ENCODE measurements around the gene NOP56.

The NOP56 gene

GRCh38 chr20:2624190-2624589 lies 28.2 kb upstream of the NOP56 start:
- no peak overlapping the region for H3K4me3 ChIP-seq (ENCODE audit: low read length)
- no peak for TF ChIP-seq ZNF274 (IDR thresholded peaks at IDR 0.05; ENCODE audit: low read depth, low read length)

GRCh38 chr20:2625062-2625461 lies 27.4 kb upstream of the NOP56 start:
- no peak for TF ChIP-seq ZNF274 (IDR thresholded peaks at IDR 0.05; ENCODE audit: low read depth, low read length)
- no peak overlapping the region for H3K4me3 ChIP-seq (ENCODE audit: low read length)

- TF ChIP-seq ZNF274 (IDR thresholded peaks at IDR 0.05; ENCODE audit: low read depth, low read length), result no peak
- H3K4me3 ChIP-seq (ENCODE audit: low read length), result no peak overlapping the region
These were observed 25.4 kb upstream of the NOP56 start for GRCh38 chr20:2626853-2627541.

GRCh38 chr20:2631228-2631627 lies 21.2 kb upstream of the NOP56 start:
- H3K4me3 ChIP-seq (ENCODE audit: low read length), result no peak overlapping the region
- TF ChIP-seq ZNF274 (IDR thresholded peaks at IDR 0.05; ENCODE audit: low read depth, low read length), result no peak

- H3K4me3 ChIP-seq (ENCODE audit: low read length), result no peak overlapping the region
- TF ChIP-seq ZNF274 (IDR thresholded peaks at IDR 0.05; ENCODE audit: low read depth, low read length), result no peak
These were observed 19.1 kb upstream of the NOP56 start for GRCh38 chr20:2633381-2633780.

- H3K4me3 ChIP-seq (ENCODE audit: low read length), result no peak overlapping the region
- TF ChIP-seq ZNF274 (IDR thresholded peaks at IDR 0.05; ENCODE audit: low read depth, low read length), result no peak
These were observed 15.2 kb upstream of the NOP56 start for GRCh38 chr20:2637246-2637645.

GRCh38 chr20:2640260-2640659 lies 12.2 kb upstream of the NOP56 start:
- TF ChIP-seq ZNF274 (IDR thresholded peaks at IDR 0.05; ENCODE audit: low read depth, low read length), result no peak
- H3K4me3 ChIP-seq (ENCODE audit: low read length), result no peak overlapping the region

- TF ChIP-seq ZNF274 (IDR thresholded peaks at IDR 0.05; ENCODE audit: low read depth, low read length), result no peak
- H3K4me3 ChIP-seq (ENCODE audit: low read length), result no peak overlapping the region
These were observed 11.5 kb upstream of the NOP56 start for GRCh38 chr20:2640899-2641298.

- TF ChIP-seq ZNF274 (IDR thresholded peaks at IDR 0.05; ENCODE audit: low read depth, low read length), result no peak
These were observed 8.7 kb upstream of the NOP56 start for GRCh38 chr20:2643708-2644107.

GRCh38 chr20:2652724-2653555 lies 508 bp downstream of the NOP56 start:
- H3K4me3 ChIP-seq (ENCODE audit: low read length), result peak overlapping the region; percentile 88
- TF ChIP-seq ZNF274 (IDR thresholded peaks at IDR 0.05; ENCODE audit: low read depth, low read length), result no peak

More at GRCh38 chr20:2643708-2644107, 8.7 kb upstream of the NOP56 start:
- no peak overlapping the region for H3K4me3 ChIP-seq (ENCODE audit: low read length)

GRCh38 chr20:2653556-2654383 lies 1.3 kb downstream of the NOP56 start:
- no peak for TF ChIP-seq ZNF274 (IDR thresholded peaks at IDR 0.05; ENCODE audit: low read depth, low read length)
- H3K4me3 ChIP-seq (ENCODE audit: low read length), result peak overlapping the region; percentile 88

- peak overlapping the region; percentile 88 for H3K4me3 ChIP-seq (ENCODE audit: low read length)
- TF ChIP-seq ZNF274 (IDR thresholded peaks at IDR 0.05; ENCODE audit: low read depth, low read length), result no peak
These were observed 2.0 kb downstream of the NOP56 start for GRCh38 chr20:2654384-2654822.

GRCh38 chr20:2654831-2655230 lies 2.4 kb downstream of the NOP56 start:
- no peak for TF ChIP-seq ZNF274 (IDR thresholded peaks at IDR 0.05; ENCODE audit: low read depth, low read length)
- peak overlapping the region; percentile 88; the same call in 1 of the 2 replicates for H3K4me3 ChIP-seq (ENCODE audit: low read length)

All from GM08714 (cell line).